A549 (cell line): Measurements from ENCODE around the gene NFU1. TPM values are rescaled to one million over a fixed set of nuclear protein-coding genes. Genes with fewer than 3 reads are reported as not detected.
A peak's percentile ranks its signal among the peaks of the same experiment; 100 is the strongest.

Experiments
- ATAC-seq, 2 experiments: fragments of 200-7000 bp in 1 of 2; fragments of >200 bp in 1 of 2; cut with Nextera tagmentation in 1 of 2; cut with Tn5 transposase in 1 of 2; 3 replicates each; pipeline versions ENCODE4 v1.8.0 to v1.9.1; 2018 to 2020; ENCODE audit warnings: mild to moderate bottlenecking in 1 of 2, moderate library complexity in 1 of 2
- CTCF ChIA-PET: fragments of 300-600 bp; sonication (Branson Sonifier 250); formaldehyde crosslinking; extraction: SDS; loops from one replicate; lab custom pipeline; 2021; ENCODE audit warnings: antibody characterized with exemption, inconsistent platforms; lab: Yijun Ruan, JAX
- POLR2A ChIA-PET: fragments of 350-600 bp; formaldehyde crosslinking; extraction: SDS; loops from one replicate; lab custom pipeline; 2021; ENCODE audit warnings: antibody characterized with exemption, inconsistent platforms; lab: Yijun Ruan, JAX
- DNase-seq, 2 experiments: peaks; one replicate each; pipeline versions ENCODE4 v3.0.0 to v3.0.0-alpha.2; 2011 to 2016; ENCODE audit warnings: low read depth in 1 of 2, low spot score in 1 of 2
- FAIRE-seq: peaks from 2 replicates; lab custom pipeline; 2011; peaks lifted over from hg19 to GRCh38; lab: Jason Lieb, UNC
- H3K27ac ChIP-seq, 2 experiments: fragments of >200 bp; sonication (Bioruptor Twin); formaldehyde crosslinking; 3 replicates each; pipeline ENCODE4 v1.5.1; 2016 to 2017
- H3K4me1 ChIP-seq: fragments of >200 bp; sonication (Bioruptor Twin); formaldehyde crosslinking; 3 replicates; pipeline ENCODE4 v1.6.1; 2016
- H3K4me2 ChIP-seq: fragments of >200 bp; sonication (Bioruptor Twin); formaldehyde crosslinking; 3 replicates; pipeline ENCODE4 v1.6.1; 2016
- H3K4me3 ChIP-seq: fragments of >200 bp; sonication (Bioruptor Twin); formaldehyde crosslinking; 3 replicates; pipeline ENCODE4 v1.5.1; 2016
- H3K9me3 ChIP-seq: fragments of >200 bp; sonication (Bioruptor Twin); formaldehyde crosslinking; 3 replicates; pipeline ENCODE4 v1.6.1; 2016
- BCL3 ChIP-seq: fragments of >200 bp; sonication (Bioruptor Twin); formaldehyde crosslinking; IDR thresholded peaks from 3 replicates; pipeline ENCODE4 v1.6.1; 2016
- CBX2 ChIP-seq: fragments of 200-600 bp; sonication (generic); IDR thresholded peaks from 2 replicates; pipeline ENCODE4 v1.6.1; 2016; ENCODE audit warnings: low read depth, mild to moderate bottlenecking, borderline replicate concordance
- CHD2 ChIP-seq: fragments of 150-350 bp; IDR thresholded peaks from 2 replicates; pipeline ENCODE4 v1.6.1; 2014; ENCODE audit warnings: low read length; ENCODE audit not compliant: partially characterized antibody
- FOSB ChIP-seq: fragments of 250-450 bp; sonication (Bioruptor Pico); IDR thresholded peaks from 2 replicates; pipeline ENCODE4 v1.5.0; 2020; ENCODE audit warnings: mild to moderate bottlenecking, moderate library complexity
- GATA3 ChIP-seq: IDR thresholded peaks from 2 replicates; pipeline ENCODE4 v1.6.1; 2012; ENCODE audit warnings: borderline replicate concordance
- HDAC2 ChIP-seq: fragments of 200-600 bp; sonication (generic); IDR thresholded peaks from 2 replicates; pipeline ENCODE4 v1.6.1; 2016
- HEYL ChIP-seq: fragments of 250-450 bp; sonication (Bioruptor Pico); IDR thresholded peaks from 2 replicates; pipeline ENCODE4 v1.8.0; 2021; ENCODE audit warnings: mild to moderate bottlenecking, moderate library complexity
- HOXB5 ChIP-seq: fragments of 250-450 bp; sonication (Bioruptor Pico); IDR thresholded peaks from 2 replicates; pipeline ENCODE4 v1.5.0; 2020; ENCODE audit warnings: mild to moderate bottlenecking, moderate library complexity
- KDM5A ChIP-seq: fragments of 200-600 bp; sonication (generic); IDR thresholded peaks from 2 replicates; pipeline ENCODE4 v1.6.1; 2016; ENCODE audit warnings: antibody characterized with exemption, mild to moderate bottlenecking
- MAZ ChIP-seq: fragments of 150-350 bp; IDR thresholded peaks from 2 replicates; pipeline ENCODE4 v1.6.1; 2014; ENCODE audit warnings: antibody characterized with exemption, low read depth, low read length, borderline replicate concordance
- NR3C1 ChIP-seq: fragments of >200 bp; sonication (Bioruptor Twin); formaldehyde crosslinking; IDR thresholded peaks from 3 replicates; pipeline ENCODE4 v1.6.1; 2017
- POLR2AphosphoS2 ChIP-seq: conservative IDR thresholded peaks from 2 replicates; pipeline ENCODE4 v1.6.1; 2012; ENCODE audit warnings: low read length, improper control_type of control experiment, inconsistent platforms
- RARB ChIP-seq: fragments of 250-450 bp; sonication (Bioruptor Pico); IDR thresholded peaks from 2 replicates; pipeline ENCODE4 v1.8.0; 2021; ENCODE audit warnings: mild to moderate bottlenecking, moderate library complexity
- RFX5 ChIP-seq: fragments of 450-650 bp; IDR thresholded peaks from 2 replicates; pipeline ENCODE4 v1.7.1; 2014; ENCODE audit warnings: antibody characterized with exemption, mild to moderate bottlenecking, moderate library complexity
- SREBF2 ChIP-seq: fragments of 450-650 bp; IDR thresholded peaks from 2 replicates; pipeline ENCODE4 v1.6.1; 2014; ENCODE audit warnings: mild to moderate bottlenecking, moderate library complexity
- ZC3H11A ChIP-seq: fragments of 450-650 bp; IDR thresholded peaks from 2 replicates; pipeline ENCODE4 v1.6.1; 2014; ENCODE audit warnings: antibody characterized with exemption, mild to moderate bottlenecking
- WGBS: methylation state at CpG from one replicate; pipeline ENCODE4 v1.1.6; 2017; ENCODE audit errors: missing lambda C conversion rate; 5-methylcytosine and 5-hydroxymethylcytosine counted together
- polyA plus RNA-seq, 4 experiments: library from polyadenylated mRNA; depleted of rRNA in 3 of 4; stranded (reverse); fragments of >200 nt; fragmentation: RNase III in 1 of 4; extraction: RNeasy Plus Mini Kit Qiagen cat#74134 plus additional on column Dnase treatment in 1 of 4; gene quantifications; 2 replicates in 3 of 4; 3 replicates in 1 of 4; pipeline ENCODE4 v1.2.3, GENCODE V29; 2011 to 2017
- TF ChIP-seq, protein P1 (sequence below): fragments of >200 bp; sonication (Bioruptor Twin); formaldehyde crosslinking; IDR thresholded peaks from 3 replicates; pipeline ENCODE4 v1.5.1; 2016
- TF ChIP-seq, protein P2 (sequence below): IDR thresholded peaks from 2 replicates; pipeline ENCODE4 v1.6.1; 2012
- TF ChIP-seq, protein P3 (sequence below): fragments of 150-350 bp; IDR thresholded peaks from 2 replicates; pipeline ENCODE4 v1.6.1; 2014; ENCODE audit warnings: low read depth, mild to moderate bottlenecking, low read length

Gene NFU1
- polyA plus RNA-seq, 2 of the 4 experiments (the other 2 are of a cell fraction) = 61.4 to 99.2 TPM

GRCh38 chr2:69483696-69484095, 46.5 kb upstream of the NFU1 start (continued):
- no peak for TF ChIP-seq RARB (CRISPR knock-in tag)
- TF ChIP-seq NR3C1 = no peak
- TF ChIP-seq HEYL (CRISPR knock-in tag) = no peak
- peak; percentile 52 for TF ChIP-seq GATA3
- no peak for TF ChIP-seq MAZ

- Histone ChIP-seq H3K9me3 (no peaks in the 10 kb centered on the region), H3K4me2 (peak overlapping the region; percentile 64; the same call in 1 of the 3 replicates)
- FAIRE-seq (no peak), ATAC-seq (peak in 1 of 2 experiments; percentile 40; a peak in 3 of 6 replicates)
- 76% methylated on average over 4 of the region's 4 CpGs for WGBS
- CTCF ChIA-PET = interaction anchor here (1.3 to 1.5 kb wide), 2 partner anchors 76 to 334 kb away, joined by 3 read pairs; no protein-coding TSS in a partner anchor
- TF ChIP-seq SREBF2 = no peak
- TF ChIP-seq, protein P1, sequence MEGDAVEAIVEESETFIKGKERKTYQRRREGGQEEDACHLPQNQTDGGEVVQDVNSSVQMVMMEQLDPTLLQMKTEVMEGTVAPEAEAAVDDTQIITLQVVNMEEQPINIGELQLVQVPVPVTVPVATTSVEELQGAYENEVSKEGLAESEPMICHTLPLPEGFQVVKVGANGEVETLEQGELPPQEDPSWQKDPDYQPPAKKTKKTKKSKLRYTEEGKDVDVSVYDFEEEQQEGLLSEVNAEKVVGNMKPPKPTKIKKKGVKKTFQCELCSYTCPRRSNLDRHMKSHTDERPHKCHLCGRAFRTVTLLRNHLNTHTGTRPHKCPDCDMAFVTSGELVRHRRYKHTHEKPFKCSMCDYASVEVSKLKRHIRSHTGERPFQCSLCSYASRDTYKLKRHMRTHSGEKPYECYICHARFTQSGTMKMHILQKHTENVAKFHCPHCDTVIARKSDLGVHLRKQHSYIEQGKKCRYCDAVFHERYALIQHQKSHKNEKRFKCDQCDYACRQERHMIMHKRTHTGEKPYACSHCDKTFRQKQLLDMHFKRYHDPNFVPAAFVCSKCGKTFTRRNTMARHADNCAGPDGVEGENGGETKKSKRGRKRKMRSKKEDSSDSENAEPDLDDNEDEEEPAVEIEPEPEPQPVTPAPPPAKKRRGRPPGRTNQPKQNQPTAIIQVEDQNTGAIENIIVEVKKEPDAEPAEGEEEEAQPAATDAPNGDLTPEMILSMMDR = no peak
- no peak for TF ChIP-seq RARB (CRISPR knock-in tag)
- TF ChIP-seq HOXB5 = no peak
- no peak for TF ChIP-seq GATA3
- TF ChIP-seq ZC3H11A = no peak
- TF ChIP-seq, protein P2, sequence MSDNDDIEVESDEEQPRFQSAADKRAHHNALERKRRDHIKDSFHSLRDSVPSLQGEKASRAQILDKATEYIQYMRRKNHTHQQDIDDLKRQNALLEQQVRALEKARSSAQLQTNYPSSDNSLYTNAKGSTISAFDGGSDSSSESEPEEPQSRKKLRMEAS = no peak
- TF ChIP-seq, all 56 proteins: peak for 0
- Histone ChIP-seq H3K4me1 (peaks cover 27% of the 10 kb centered on the region), H3K27ac (no peak overlapping the region), H3K4me3 (no peak overlapping the region)
- no peak for DNase-seq
- POLR2A ChIA-PET = no interaction called here
Observed at GRCh38 chr2:69483024-69483423, 45.8 kb upstream of the NFU1 start.

DNA sequence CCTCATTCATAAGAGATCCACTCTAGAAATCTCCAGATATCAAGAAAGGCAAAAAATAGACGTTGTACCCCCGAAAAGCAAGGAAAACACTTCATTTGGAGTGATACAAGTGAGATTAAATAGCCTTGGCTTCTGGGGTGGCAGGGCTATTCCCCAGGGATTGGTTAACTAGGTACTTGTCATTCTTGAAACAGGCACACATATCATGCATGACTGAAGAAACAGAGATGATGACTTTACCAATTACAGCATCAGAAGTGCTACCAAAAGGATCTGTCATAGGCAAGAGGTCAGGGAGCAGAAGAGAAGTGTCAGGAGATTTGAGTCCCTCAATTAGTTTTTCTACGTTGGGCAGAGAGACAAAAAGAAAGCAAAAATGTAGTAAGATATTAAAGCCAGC, 45.2 kb upstream of the NFU1 start:
- CTCF ChIA-PET = interaction anchor here (1.3 to 1.5 kb wide), 2 partner anchors 77 to 334 kb away, joined by 3 read pairs; no protein-coding TSS in a partner anchor
- no peak for ATAC-seq
- TF ChIP-seq RFX5 (no peak), CHD2 (no peak), BCL3 (no peak), KDM5A (no peak), FOSB (CRISPR knock-in tag) (no peak), CBX2 (no peak), ZC3H11A (no peak)
- TF ChIP-seq, protein P2 = no peak
- TF ChIP-seq, all 56 proteins: peak for 0
- POLR2A ChIA-PET = no interaction called here
- no peak overlapping the region for H3K4me3 ChIP-seq
- no peak overlapping the region for H3K27ac ChIP-seq
- WGBS = 90% methylated on average over 3 of the region's 3 CpGs
- peaks cover 27% of the 10 kb centered on the region for H3K4me1 ChIP-seq
- no peaks in the 10 kb centered on the region for H3K9me3 ChIP-seq
- no peak for FAIRE-seq
- H3K4me2 ChIP-seq = no peak overlapping the region
- DNase-seq = no peak

DNA sequence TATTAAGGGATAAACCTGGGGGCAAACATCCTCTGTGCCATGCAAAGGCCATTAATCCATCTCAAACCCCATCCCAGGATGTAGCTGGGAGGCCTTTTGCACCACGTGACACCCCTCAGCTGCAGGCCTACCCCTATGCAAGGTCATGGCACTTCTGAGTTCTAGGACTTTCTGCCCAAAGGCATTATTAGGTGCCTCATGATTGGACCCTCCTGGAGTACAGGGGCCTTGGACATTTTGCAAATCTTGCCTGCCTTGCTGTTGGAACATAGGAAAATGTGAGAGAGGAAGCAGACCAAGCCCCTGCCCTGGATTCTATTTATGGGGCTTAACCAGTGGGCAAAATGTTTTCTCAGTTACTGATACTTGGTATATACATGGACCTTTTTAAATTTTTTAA, 44.2 kb upstream of the NFU1 start:
- Histone ChIP-seq H3K4me2 (no peak overlapping the region), H3K4me1 (peaks cover 27% of the 10 kb centered on the region), H3K9me3 (no peaks in the 10 kb centered on the region), H3K27ac (no peak overlapping the region), H3K4me3 (no peak overlapping the region)
- ChIA-PET CTCF (interaction anchor here (1.5 kb wide), 1 partner anchor 18 kb away, joined by 3 read pairs; no protein-coding TSS in a partner anchor), POLR2A (no interaction called here)
- no peak for FAIRE-seq
- no peak for TF ChIP-seq HDAC2
- TF ChIP-seq, protein P3, sequence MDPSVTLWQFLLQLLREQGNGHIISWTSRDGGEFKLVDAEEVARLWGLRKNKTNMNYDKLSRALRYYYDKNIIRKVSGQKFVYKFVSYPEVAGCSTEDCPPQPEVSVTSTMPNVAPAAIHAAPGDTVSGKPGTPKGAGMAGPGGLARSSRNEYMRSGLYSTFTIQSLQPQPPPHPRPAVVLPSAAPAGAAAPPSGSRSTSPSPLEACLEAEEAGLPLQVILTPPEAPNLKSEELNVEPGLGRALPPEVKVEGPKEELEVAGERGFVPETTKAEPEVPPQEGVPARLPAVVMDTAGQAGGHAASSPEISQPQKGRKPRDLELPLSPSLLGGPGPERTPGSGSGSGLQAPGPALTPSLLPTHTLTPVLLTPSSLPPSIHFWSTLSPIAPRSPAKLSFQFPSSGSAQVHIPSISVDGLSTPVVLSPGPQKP = no peak
- no peak for TF ChIP-seq POLR2AphosphoS2
- no peak for TF ChIP-seq GATA3
- no peak for TF ChIP-seq RFX5
- no peak for TF ChIP-seq FOSB (CRISPR knock-in tag)
- DNase-seq = no peak
- ATAC-seq = no peak
- whole genome bisulfite sequencing = 100% methylated on average over 1 of the region's 1 CpG
